Measurements from ENCODE around the gene MRPL33.

The MRPL33 gene

GRCh38 chr2:27766287-27766661, 5.2 kb upstream of the MRPL33 start:
- DNase-seq (ENCODE audit: extremely low spot score, insufficient read length, low read depth) (no peak), FAIRE-seq (no peak)

- no peak for DNase-seq (ENCODE audit: extremely low spot score, insufficient read length, low read depth)
- FAIRE-seq, result no peak
These were observed 344 bp upstream of the MRPL33 start for GRCh38 chr2:27771202-27771547.

GRCh38 chr2:27772804-27773203, 1.3 kb downstream of the MRPL33 start:
- DNase-seq (ENCODE audit: extremely low spot score, insufficient read length, low read depth), result no peak

GRCh38 chr2:27773959-27774358, 2.4 kb downstream of the MRPL33 start:
- FAIRE-seq (no peak), DNase-seq (ENCODE audit: extremely low spot score, insufficient read length, low read depth) (no peak)

More at GRCh38 chr2:27772804-27773203, 1.3 kb downstream of the MRPL33 start:
- FAIRE-seq, result no peak

- DNase-seq (ENCODE audit: extremely low spot score, insufficient read length, low read depth), result no peak
- FAIRE-seq, result no peak
These were observed 4.6 kb downstream of the MRPL33 start for GRCh38 chr2:27776097-27776496.

GRCh38 chr2:27776696-27777095, 5.2 kb downstream of the MRPL33 start:
- DNase-seq (ENCODE audit: extremely low spot score, insufficient read length, low read depth) (no peak), FAIRE-seq (no peak)

GRCh38 chr2:27779417-27780055, 8.0 kb downstream of the MRPL33 start:
- no peak for FAIRE-seq
- DNase-seq (ENCODE audit: extremely low spot score, insufficient read length, low read depth), result no peak

GRCh38 chr2:27781496-27781895, 10.0 kb downstream of the MRPL33 start:
- FAIRE-seq, result no peak

GRCh38 chr2:27782701-27783100, 11.2 kb downstream of the MRPL33 start:
- DNase-seq (ENCODE audit: extremely low spot score, insufficient read length, low read depth) (no peak), FAIRE-seq (no peak)

More at GRCh38 chr2:27781496-27781895, 10.0 kb downstream of the MRPL33 start:
- DNase-seq (ENCODE audit: extremely low spot score, insufficient read length, low read depth), result no peak

- no peak for FAIRE-seq
- DNase-seq (ENCODE audit: extremely low spot score, insufficient read length, low read depth), result no peak
These were observed 19.3 kb downstream of the MRPL33 start for GRCh38 chr2:27790796-27791195.

- FAIRE-seq (no peak), DNase-seq (ENCODE audit: extremely low spot score, insufficient read length, low read depth) (no peak)
These were observed 21.2 kb downstream of the MRPL33 start for GRCh38 chr2:27792759-27793158.

- no peak for DNase-seq (ENCODE audit: extremely low spot score, insufficient read length, low read depth)
- FAIRE-seq, result no peak
These were observed 23.7 kb downstream of the MRPL33 start for GRCh38 chr2:27795093-27795834.

GRCh38 chr2:27795868-27796277, 24.4 kb downstream of the MRPL33 start:
- FAIRE-seq (no peak), DNase-seq (ENCODE audit: extremely low spot score, insufficient read length, low read depth) (no peak)

- DNase-seq (ENCODE audit: extremely low spot score, insufficient read length, low read depth) (no peak), FAIRE-seq (no peak)
These were observed 25.6 kb downstream of the MRPL33 start for GRCh38 chr2:27796791-27797765.

- DNase-seq (ENCODE audit: extremely low spot score, insufficient read length, low read depth), result no peak
- no peak for FAIRE-seq
These were observed 26.3 kb downstream of the MRPL33 start for GRCh38 chr2:27797841-27798240.

- FAIRE-seq (no peak), DNase-seq (ENCODE audit: extremely low spot score, insufficient read length, low read depth) (no peak)
These were observed 27.0 kb downstream of the MRPL33 start for GRCh38 chr2:27798486-27798885.

- FAIRE-seq (no peak), DNase-seq (ENCODE audit: extremely low spot score, insufficient read length, low read depth) (no peak)
These were observed 27.6 kb downstream of the MRPL33 start for GRCh38 chr2:27798948-27799645.

- no peak for DNase-seq (ENCODE audit: extremely low spot score, insufficient read length, low read depth)
- FAIRE-seq, result no peak
These were observed 28.1 kb downstream of the MRPL33 start for GRCh38 chr2:27799646-27800010.

- DNase-seq (ENCODE audit: extremely low spot score, insufficient read length, low read depth) (no peak), FAIRE-seq (no peak)
These were observed 29.3 kb downstream of the MRPL33 start for GRCh38 chr2:27800856-27801255.

- no peak for DNase-seq (ENCODE audit: extremely low spot score, insufficient read length, low read depth)
- FAIRE-seq, result no peak
These were observed 31.0 kb downstream of the MRPL33 start for GRCh38 chr2:27802547-27802946.

All from GM18507 (cell line).